Hematopoietic multipotent progenitor cell treated with erythropoietin and hydrocortisone succinate and interleukin-3 and kit ligand, for 6 days (in vitro differentiated cells): ENCODE measurements around the gene P2RY14.

Source experiments
- DNase-seq: peaks from one replicate; pipeline ENCODE4 v3.0.0-alpha.2; 2015

P2RY14 gene

GRCh38 chr3:151278230-151278629, at the start of gene P2RY14:
P2RY14 (minus strand) TSS chr3:151278542; CDS start chr3:151214316, 64,226 bp downstream.
- peak; percentile 75 for DNase-seq

GRCh38 chr3:151327571-151328198, 49.3 kb upstream of the P2RY14 start:
- peak; percentile 79 for DNase-seq

GRCh38 chr3:151322511-151322910, 44.2 kb upstream of the P2RY14 start:
- no peak for DNase-seq

- no peak for DNase-seq
Measured at GRCh38 chr3:151321526-151321925, 43.2 kb upstream of the P2RY14 start.

- no peak for DNase-seq
Measured at GRCh38 chr3:151320131-151320530, 41.8 kb upstream of the P2RY14 start.

- DNase-seq: no peak
Measured at GRCh38 chr3:151319628-151320027, 41.3 kb upstream of the P2RY14 start.

- peak; percentile 27 for DNase-seq
Measured at GRCh38 chr3:151318991-151319390, 40.6 kb upstream of the P2RY14 start.

- DNase-seq: no peak
Measured at GRCh38 chr3:151318313-151318712, 40.0 kb upstream of the P2RY14 start.

GRCh38 chr3:151316267-151316991, 38.1 kb upstream of the P2RY14 start, which contains the start of gene GPR87:
GPR87 (minus strand) TSS chr3:151316820; CDS start chr3:151300100, 16,720 bp downstream.
- no peak for DNase-seq

- no peak for DNase-seq
Measured at GRCh38 chr3:151315846-151316245, 37.5 kb upstream of the P2RY14 start.

GRCh38 chr3:151315136-151315535, 36.8 kb upstream of the P2RY14 start:
- DNase-seq: no peak

- DNase-seq: no peak
Measured at GRCh38 chr3:151314593-151314992, 36.3 kb upstream of the P2RY14 start.

- no peak for DNase-seq
Measured at GRCh38 chr3:151314137-151314536, 35.8 kb upstream of the P2RY14 start.

- no peak for DNase-seq
Measured at GRCh38 chr3:151312972-151313371, 34.6 kb upstream of the P2RY14 start.

GRCh38 chr3:151309566-151309965, 31.2 kb upstream of the P2RY14 start:
- no peak for DNase-seq

- no peak for DNase-seq
Measured at GRCh38 chr3:151307583-151308488, 29.5 kb upstream of the P2RY14 start.

- DNase-seq: no peak
Measured at GRCh38 chr3:151307131-151307530, 28.8 kb upstream of the P2RY14 start.

- no peak for DNase-seq
Measured at GRCh38 chr3:151306168-151306810, 27.9 kb upstream of the P2RY14 start.

GRCh38 chr3:151305775-151306151, 27.4 kb upstream of the P2RY14 start:
- DNase-seq: no peak

GRCh38 chr3:151305060-151305774, 26.9 kb upstream of the P2RY14 start:
- no peak for DNase-seq

- DNase-seq: no peak
Measured at GRCh38 chr3:151303751-151304150, 25.4 kb upstream of the P2RY14 start.

- no peak for DNase-seq
Measured at GRCh38 chr3:151301787-151302186, 23.4 kb upstream of the P2RY14 start.
